Trophoblast cell (in vitro differentiated cells and primary cell): ENCODE results near the gene MILR1.

Source experiments
- DNase-seq, 2 donors: peaks; one replicate each; pipeline ENCODE4 v3.0.0-alpha.2; 2016
- H2AFZ ChIP-seq: 2 replicates; pipeline ENCODE4 v1.6.1; 2013; ENCODE audit warnings: low read length, moderate library complexity, mild to moderate bottlenecking; ENCODE audit not compliant: insufficient read depth, poor library complexity
- H2AK5ac ChIP-seq: 2 replicates; pipeline ENCODE4 v1.6.1; 2013; ENCODE audit warnings: mild to moderate bottlenecking, low read length
- H2BK120ac ChIP-seq: 2 replicates; pipeline ENCODE4 v1.6.1; 2013; ENCODE audit warnings: low read length, mild to moderate bottlenecking, moderate library complexity; ENCODE audit not compliant: insufficient read depth, poor library complexity
- H2BK12ac ChIP-seq: 2 replicates; pipeline ENCODE4 v1.6.1; 2013; ENCODE audit warnings: mild to moderate bottlenecking, low read length, moderate library complexity
- H2BK5ac ChIP-seq: 2 replicates; pipeline ENCODE4 v1.6.1; 2013; ENCODE audit warnings: low read length, low read depth, moderate library complexity, mild to moderate bottlenecking; ENCODE audit not compliant: poor library complexity
- H3K14ac ChIP-seq: 2 replicates; pipeline ENCODE4 v1.6.1; 2013; ENCODE audit warnings: mild to moderate bottlenecking, low read length
- H3K18ac ChIP-seq: 2 replicates; pipeline ENCODE4 v1.6.1; 2013; ENCODE audit warnings: mild to moderate bottlenecking, low read length
- H3K23ac ChIP-seq: 2 replicates; pipeline ENCODE4 v1.6.1; 2013; ENCODE audit warnings: low read length
- H3K27ac ChIP-seq: 2 replicates; pipeline ENCODE4 v1.5.1; 2013; ENCODE audit warnings: low read depth, mild to moderate bottlenecking, inconsistent platforms, low read length, moderate library complexity
- H3K27me3 ChIP-seq: 2 replicates; pipeline ENCODE4 v1.6.1; 2013; ENCODE audit warnings: inconsistent platforms, mild to moderate bottlenecking, low read length, moderate library complexity; ENCODE audit not compliant: insufficient read depth
- H3K36me3 ChIP-seq, 2 experiments: 1 replicate in 1 of 2; 2 replicates in 1 of 2; pipeline ENCODE4 v1.6.1; 2013; ENCODE audit warnings: low read length in 2 of 2, mild to moderate bottlenecking in 2 of 2, moderate library complexity in 1 of 2; ENCODE audit not compliant: insufficient read depth in 2 of 2, control insufficient read depth in 1 of 2
- H3K4ac ChIP-seq: 2 replicates; pipeline ENCODE4 v1.6.1; 2013; ENCODE audit warnings: low read depth, mild to moderate bottlenecking, low read length, moderate library complexity
- H3K4me1 ChIP-seq, 2 experiments: 1 replicate in 1 of 2; 2 replicates in 1 of 2; pipeline ENCODE4 v1.6.1; 2013; ENCODE audit warnings: low read length in 2 of 2, mild to moderate bottlenecking in 2 of 2, moderate library complexity in 1 of 2; ENCODE audit not compliant: insufficient read depth in 2 of 2, control insufficient read depth in 1 of 2
- H3K4me2 ChIP-seq: 2 replicates; pipeline ENCODE4 v1.6.1; 2013; ENCODE audit warnings: inconsistent platforms, mild to moderate bottlenecking, low read length, moderate library complexity
- H3K4me3 ChIP-seq: 2 replicates; pipeline ENCODE4 v1.5.1; 2013; ENCODE audit warnings: mild to moderate bottlenecking, low read depth, low read length, inconsistent platforms
- H3K79me1 ChIP-seq: one replicate; pipeline ENCODE4 v1.6.1; 2013; ENCODE audit warnings: low read length
- H3K79me2 ChIP-seq: 2 replicates; pipeline ENCODE4 v1.6.1; 2013; ENCODE audit warnings: low read length, mild to moderate bottlenecking; ENCODE audit not compliant: control insufficient read depth, insufficient read depth, poor library complexity
- H3K9ac ChIP-seq: 2 replicates; pipeline ENCODE4 v1.6.1; 2013; ENCODE audit warnings: mild to moderate bottlenecking, low read length
- H3K9me3 ChIP-seq: 2 replicates; pipeline ENCODE4 v1.6.1; 2013; ENCODE audit warnings: low read depth, mild to moderate bottlenecking, control low read depth, inconsistent platforms, low read length; ENCODE audit not compliant: insufficient read depth
- H4K12ac ChIP-seq: 2 replicates; pipeline ENCODE4 v1.6.1; 2013; ENCODE audit warnings: low read depth, mild to moderate bottlenecking, low read length, moderate library complexity
- H4K8ac ChIP-seq: 2 replicates; pipeline ENCODE4 v1.6.1; 2013; ENCODE audit warnings: low read depth, mild to moderate bottlenecking, low read length, moderate library complexity
- H4K91ac ChIP-seq: one replicate; pipeline ENCODE4 v1.6.1; 2013; ENCODE audit warnings: low read depth, mild to moderate bottlenecking, low read length, moderate library complexity
- WGBS: extraction: QIAGEN DNeasy Blood & Tissue Kit; methylation state at CpG from one replicate; pipeline ENCODE4 v1.1.7; 2013; ENCODE audit warnings: missing lambda C conversion rate; ENCODE audit not compliant: insufficient read length, insufficient coverage; ENCODE audit errors: extremely low coverage; 5-methylcytosine and 5-hydroxymethylcytosine counted together

MILR1 gene

DNA sequence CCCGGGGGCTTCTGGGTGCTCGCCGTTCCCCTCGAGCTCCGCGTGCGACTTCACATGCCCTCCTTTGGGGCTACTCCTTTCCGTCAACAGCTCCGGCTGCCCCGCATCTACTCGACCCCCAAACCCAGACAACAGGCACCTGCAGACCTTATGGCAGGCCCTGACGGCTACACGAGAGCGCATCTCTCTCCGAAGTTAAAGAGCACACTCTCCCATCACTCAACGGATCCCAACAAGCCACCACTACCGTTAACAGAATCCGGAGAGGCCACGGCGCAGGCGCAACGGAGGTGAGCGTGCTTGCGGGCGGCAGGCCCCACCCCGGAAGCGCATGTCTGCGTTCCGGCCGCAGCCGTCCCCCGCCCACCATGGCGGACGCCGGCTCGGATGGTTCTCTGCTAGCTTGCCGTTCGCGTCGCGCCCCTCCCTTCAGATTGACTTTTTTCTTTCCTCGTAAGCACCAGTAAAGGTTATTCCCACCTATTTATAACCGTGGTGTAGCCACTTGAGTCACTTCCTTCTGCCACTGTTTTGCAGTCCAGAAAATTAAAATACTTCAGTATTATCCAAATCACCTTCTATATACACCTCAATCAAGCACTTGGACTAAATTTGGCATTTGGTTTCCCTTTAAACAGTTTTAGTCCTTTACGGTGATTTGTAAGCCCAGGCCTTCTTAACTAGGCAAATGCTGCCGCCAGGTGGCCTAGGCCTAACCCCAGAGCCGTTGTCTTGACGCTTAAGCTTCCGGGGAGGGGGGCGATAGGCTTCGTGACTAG lies 48.1 kb downstream of the MILR1 start, which contains the start of gene POLG2:
Gene POLG2, minus strand, starts transcription at position 269 of the 779 bp plus-strand sequence. Its CDS starts 86 bp downstream, at position 183.
- no peak within 1 kb of the TSS for H3K23ac ChIP-seq
- H3K14ac ChIP-seq, result peak within 1 kb of the TSS; percentile 26
- peaks cover 3% of the 10 kb centered on the region for H3K79me2 ChIP-seq
- no peak within 1 kb of the TSS for H2BK5ac ChIP-seq
- peak within 1 kb of the TSS; percentile 4 for H4K12ac ChIP-seq
- H2AFZ ChIP-seq, result peak within 1 kb of the TSS; percentile 27
- no peak within 1 kb of the TSS for H4K91ac ChIP-seq
- H3K9ac ChIP-seq, result peak within 1 kb of the TSS; percentile 74
- H4K8ac ChIP-seq, result peak within 1 kb of the TSS; percentile 30
- H3K18ac ChIP-seq, result peak within 1 kb of the TSS; percentile 30
- H3K4me1 ChIP-seq, result peaks cover 2 to 3% of the 10 kb centered on the region in 2 experiments
- H3K4ac ChIP-seq, result peak within 1 kb of the TSS; percentile 27
- peaks cover 5 to 22% of the 10 kb centered on the region in 2 experiments for H3K36me3 ChIP-seq
- no peaks in the 10 kb centered on the region for H3K27me3 ChIP-seq
- peak within 1 kb of the TSS; percentile 76 for H3K4me2 ChIP-seq
- H3K79me1 ChIP-seq, result peaks cover 4% of the 10 kb centered on the region
- DNase-seq, result peak; percentile 94 to 97
- H2AK5ac ChIP-seq, result no peak within 1 kb of the TSS
- H2BK12ac ChIP-seq, result no peak within 1 kb of the TSS
- WGBS, result no CpG with 5 or more reads among the region's 50 CpGs
- no peak within 1 kb of the TSS for H2BK120ac ChIP-seq
- peak within 1 kb of the TSS; percentile 77 for H3K27ac ChIP-seq
- peak within 1 kb of the TSS; percentile 77 for H3K4me3 ChIP-seq
- H3K9me3 ChIP-seq, result no peaks in the 10 kb centered on the region

DNA sequence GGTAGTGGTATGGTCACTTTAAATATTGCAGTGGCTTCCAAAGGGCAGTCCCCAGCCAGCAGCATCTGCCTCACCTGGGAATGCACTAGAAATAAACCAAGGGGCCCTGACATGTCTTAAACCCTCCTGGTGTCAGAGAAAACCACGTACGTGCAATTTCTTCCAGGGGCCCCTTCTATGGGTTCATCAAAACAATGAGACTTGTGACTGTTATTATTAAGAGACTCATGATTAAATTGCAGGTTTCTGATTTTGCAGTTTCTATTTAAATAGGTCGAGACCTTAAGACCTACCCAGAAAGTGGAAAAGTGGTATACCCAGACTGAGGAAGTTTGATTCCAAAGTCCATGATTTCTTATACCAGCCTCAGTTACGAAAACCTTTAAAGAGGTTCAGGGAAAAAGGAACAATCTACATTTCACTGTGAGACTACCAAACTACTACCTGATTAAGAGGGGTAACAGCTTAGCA lies 48.7 kb downstream of the MILR1 start:
- Histone ChIP-seq H2BK5ac (no peak overlapping the region), H3K18ac (no peak overlapping the region), H3K27ac (peak overlapping the region; percentile 77), H2AFZ (peak overlapping the region; percentile 27), H3K23ac (no peak overlapping the region), H2BK12ac (no peak overlapping the region), H2AK5ac (no peak overlapping the region), H3K79me2 (peaks cover 3% of the 10 kb centered on the region), H3K79me1 (peaks cover 4% of the 10 kb centered on the region), H3K9ac (peak overlapping the region; percentile 74), H4K12ac (no peak overlapping the region), H3K4me1 (peaks cover 2 to 3% of the 10 kb centered on the region in 2 experiments), H3K36me3 (peaks cover 5 to 27% of the 10 kb centered on the region in 2 experiments), H2BK120ac (no peak overlapping the region), H4K91ac (no peak overlapping the region), H3K9me3 (no peaks in the 10 kb centered on the region), H3K4me3 (peak overlapping the region; percentile 54), H3K14ac (no peak overlapping the region), H3K4me2 (peak overlapping the region; percentile 76), H3K4ac (peak overlapping the region; percentile 17), H4K8ac (peak overlapping the region; percentile 30), H3K27me3 (no peaks in the 10 kb centered on the region)
- no CpG with 5 or more reads among the region's 4 CpGs for WGBS
- no peak for DNase-seq

DNA sequence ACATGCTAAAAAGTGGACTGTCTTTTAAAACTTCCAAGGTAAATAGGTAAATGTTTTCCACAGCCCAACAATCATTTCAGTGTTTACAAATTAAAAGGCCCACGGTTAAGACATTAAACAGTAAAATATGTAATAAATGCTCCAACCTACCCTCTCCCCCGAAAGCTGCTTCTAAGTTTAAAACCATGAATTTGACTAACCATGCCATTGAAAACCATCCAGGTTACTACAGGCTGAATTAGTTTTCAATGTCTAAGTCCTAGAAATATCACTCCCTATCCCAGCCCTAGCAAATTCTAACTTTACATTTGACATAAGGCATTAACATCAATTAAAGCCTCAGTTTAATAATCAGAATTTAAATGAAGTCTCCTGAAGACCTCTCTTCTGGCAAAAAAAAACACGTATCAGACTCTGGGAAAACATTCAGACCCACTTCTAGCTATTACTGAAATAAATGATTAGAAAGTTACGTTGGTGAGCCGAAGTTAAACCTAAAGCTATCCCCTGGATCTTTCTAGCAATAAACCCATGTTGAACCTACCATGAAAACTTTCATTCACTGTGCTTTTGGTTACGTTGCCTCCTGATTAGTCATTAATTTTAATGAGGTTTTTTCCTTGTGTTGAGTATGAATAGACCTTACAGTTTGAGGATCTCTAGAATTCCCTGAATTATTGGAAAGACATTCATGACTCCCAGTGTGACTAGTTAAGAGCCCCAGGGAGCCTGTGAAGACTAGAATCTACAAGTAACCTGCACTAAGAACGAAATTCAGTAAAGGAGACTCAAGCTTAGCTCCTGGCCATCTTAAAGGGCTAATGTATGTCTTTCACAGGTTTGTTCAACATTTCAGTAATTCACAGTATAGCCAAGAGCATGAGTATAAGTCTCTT lies 49.6 kb downstream of the MILR1 start:
- Histone ChIP-seq H3K9me3 (no peaks in the 10 kb centered on the region), H2BK5ac (no peak overlapping the region), H3K79me2 (peaks cover 3% of the 10 kb centered on the region), H4K91ac (no peak overlapping the region), H2BK120ac (no peak overlapping the region), H4K12ac (no peak overlapping the region), H3K36me3 (peaks cover 7 to 32% of the 10 kb centered on the region in 2 experiments), H3K27me3 (no peaks in the 10 kb centered on the region), H3K4me1 (peaks cover 2 to 3% of the 10 kb centered on the region in 2 experiments), H2AK5ac (no peak overlapping the region), H3K4ac (no peak overlapping the region), H3K23ac (no peak overlapping the region), H3K79me1 (peaks cover 4% of the 10 kb centered on the region), H2BK12ac (no peak overlapping the region), H4K8ac (no peak overlapping the region), H3K9ac (no peak overlapping the region), H3K4me3 (no peak overlapping the region), H2AFZ (no peak overlapping the region), H3K4me2 (no peak overlapping the region), H3K18ac (no peak overlapping the region), H3K14ac (no peak overlapping the region), H3K27ac (no peak overlapping the region)
- WGBS, result no CpG with 5 or more reads among the region's 7 CpGs
- peak in 1 of 2 donors; percentile 56 for DNase-seq

DNA sequence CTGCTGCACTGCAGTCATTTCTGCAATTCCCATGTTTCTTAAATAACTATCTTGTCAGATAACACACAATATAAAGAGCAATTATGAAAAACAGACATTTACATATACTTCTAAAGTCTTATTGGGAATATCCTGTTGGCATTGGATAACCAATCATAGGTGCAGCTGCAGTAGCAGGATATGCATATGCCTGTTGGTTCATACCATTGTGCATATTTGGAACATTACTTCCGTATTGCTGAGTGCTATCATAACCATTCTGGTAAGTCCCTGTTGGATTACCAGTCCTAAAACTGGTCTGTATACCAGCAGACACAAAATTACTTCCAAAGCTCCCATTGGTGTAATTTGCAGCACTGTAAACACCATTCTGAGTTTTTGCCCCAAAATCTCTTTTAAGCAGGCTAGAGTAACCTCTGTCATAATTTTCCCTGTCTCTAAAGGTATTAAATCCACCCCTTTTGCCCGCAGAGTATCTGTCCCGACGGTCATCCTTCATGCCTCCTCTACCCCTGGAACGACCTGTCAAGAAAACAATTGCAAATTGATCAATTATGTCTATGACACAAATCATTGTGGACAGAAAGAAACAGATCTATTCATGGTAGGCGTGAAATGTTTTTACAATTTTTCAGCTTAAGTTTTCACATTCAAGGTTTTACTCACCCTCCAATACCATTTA lies 51.0 kb downstream of the MILR1 start:
- Histone ChIP-seq H2AFZ (no peak overlapping the region), H3K9me3 (no peaks in the 10 kb centered on the region), H3K4me2 (no peak overlapping the region), H3K14ac (no peak overlapping the region), H2BK5ac (no peak overlapping the region), H4K91ac (no peak overlapping the region), H3K4ac (no peak overlapping the region), H2BK120ac (no peak overlapping the region), H3K23ac (no peak overlapping the region), H4K12ac (no peak overlapping the region), H2AK5ac (no peak overlapping the region), H3K18ac (no peak overlapping the region), H2BK12ac (no peak overlapping the region), H3K9ac (no peak overlapping the region), H3K79me2 (peaks cover 6% of the 10 kb centered on the region), H3K27me3 (no peaks in the 10 kb centered on the region), H3K79me1 (peaks cover 4% of the 10 kb centered on the region), H3K4me3 (no peak overlapping the region), H3K4me1 (peaks cover 2 to 3% of the 10 kb centered on the region in 2 experiments), H3K36me3 (peaks cover 7 to 38% of the 10 kb centered on the region in 2 experiments), H3K27ac (no peak overlapping the region), H4K8ac (no peak overlapping the region)
- DNase-seq, result peak; percentile 38 to 82
- WGBS, result no CpG with 5 or more reads among the region's 6 CpGs
